Liver (tissue), 9 donors: ENCODE measurements around the gene RCN2. TPM values are rescaled to one million over a fixed set of nuclear protein-coding genes. Genes with fewer than 3 reads are reported as not detected.

ENCODE experiments used
- DNase-seq: peaks from one replicate; pipeline ENCODE4 v3.0.0-alpha.2; 2017; ENCODE audit warnings: low spot score
- H3K27ac ChIP-seq, 2 donors: one replicate each; pipeline ENCODE4 v1.7.0; 2013; ENCODE audit warnings: inconsistent platforms in 2 of 2, low read length in 2 of 2, control low read depth in 1 of 2, low read depth in 1 of 2, mild to moderate bottlenecking in 1 of 2
- H3K27me3 ChIP-seq, 4 donors: one replicate each; pipeline versions ENCODE4 v1.6.1 to v1.7.0; 2013; ENCODE audit warnings: low read length in 3 of 4, inconsistent platforms in 1 of 4, mild to moderate bottlenecking in 1 of 4, moderate library complexity in 1 of 4; ENCODE audit not compliant: control insufficient read depth in 4 of 4, insufficient read depth in 4 of 4
- H3K36me3 ChIP-seq, 4 donors: one replicate each; pipeline versions ENCODE4 v1.6.1 to v1.7.0; 2013; ENCODE audit warnings: low read length in 3 of 4, mild to moderate bottlenecking in 3 of 4, low read depth in 1 of 4, moderate library complexity in 1 of 4; ENCODE audit not compliant: control insufficient read depth in 4 of 4, insufficient read depth in 3 of 4
- H3K4me1 ChIP-seq, 4 donors: one replicate each; pipeline versions ENCODE4 v1.6.1 to v1.7.0; 2013; ENCODE audit warnings: low read length in 3 of 4, mild to moderate bottlenecking in 3 of 4, moderate library complexity in 1 of 4; ENCODE audit not compliant: control insufficient read depth in 4 of 4, insufficient read depth in 4 of 4
- H3K4me3 ChIP-seq, 3 donors: one replicate each; pipeline versions ENCODE4 v1.6.1 to v1.7.0; 2013; ENCODE audit warnings: low read length in 3 of 3, control low read depth in 1 of 3, low read depth in 1 of 3, mild to moderate bottlenecking in 1 of 3
- H3K9ac ChIP-seq, 2 donors: one replicate each; pipeline ENCODE4 v1.7.0; 2013; ENCODE audit warnings: low read length in 2 of 2, mild to moderate bottlenecking in 2 of 2, moderate library complexity in 2 of 2, control low read depth in 1 of 2, low read depth in 1 of 2
- H3K9me3 ChIP-seq, 4 donors: one replicate each; pipeline versions ENCODE4 v1.6.1 to v1.7.0; 2013; ENCODE audit warnings: low read length in 3 of 4; ENCODE audit not compliant: control insufficient read depth in 4 of 4
- ATF3 ChIP-seq: IDR thresholded peaks from 2 replicates; pipeline ENCODE4 v1.6.1; 2016; ENCODE audit warnings: antibody characterized with exemption
- CTCF ChIP-seq: fragments of 150-350 bp; IDR thresholded peaks from 2 replicates; pipeline ENCODE4 v1.5.1; 2017; ENCODE audit warnings: improper control_type of control experiment, low read depth, low read length; ENCODE audit not compliant: missing input control
- EGR1 ChIP-seq, 2 donors: IDR thresholded peaks; 2 replicates each; pipeline ENCODE4 v1.6.1; 2016 to 2018; ENCODE audit warnings: antibody characterized with exemption in 2 of 2, low read depth in 2 of 2
- FOXA1 ChIP-seq: IDR thresholded peaks from 2 replicates; pipeline ENCODE4 v1.6.1; 2016; ENCODE audit warnings: antibody characterized with exemption
- FOXA2 ChIP-seq: IDR thresholded peaks from 2 replicates; pipeline ENCODE4 v1.6.1; 2016; ENCODE audit warnings: antibody characterized with exemption
- GABPA ChIP-seq, 2 donors: IDR thresholded peaks in 1 of 2; conservative IDR thresholded peaks in 1 of 2; 2 replicates each; pipeline ENCODE4 v1.6.1; 2016; ENCODE audit warnings: antibody characterized with exemption in 2 of 2, mild to moderate bottlenecking in 1 of 2, moderate library complexity in 1 of 2
- HNF4A ChIP-seq, 2 donors: conservative IDR thresholded peaks; 2 replicates each; pipeline ENCODE4 v1.6.1; 2016; ENCODE audit warnings: antibody characterized with exemption in 2 of 2, mild to moderate bottlenecking in 2 of 2
- HNF4G ChIP-seq: IDR thresholded peaks from 2 replicates; pipeline ENCODE4 v1.6.1; 2016; ENCODE audit warnings: antibody characterized with exemption
- JUND ChIP-seq, 2 donors: IDR thresholded peaks; 2 replicates each; pipeline ENCODE4 v1.6.1; 2016; ENCODE audit warnings: antibody characterized with exemption in 2 of 2
- MAX ChIP-seq: IDR thresholded peaks from 2 replicates; pipeline ENCODE4 v1.6.1; 2016; ENCODE audit warnings: antibody characterized with exemption
- NR2F2 ChIP-seq: IDR thresholded peaks from 2 replicates; pipeline ENCODE4 v1.6.1; 2016; ENCODE audit warnings: antibody characterized with exemption
- RAD21 ChIP-seq, 2 donors: IDR thresholded peaks; 2 replicates each; pipeline ENCODE4 v1.6.1; 2016; ENCODE audit warnings: antibody characterized with exemption in 2 of 2, mild to moderate bottlenecking in 2 of 2
- REST ChIP-seq: IDR thresholded peaks from 2 replicates; pipeline ENCODE4 v1.6.1; 2016; ENCODE audit warnings: antibody characterized with exemption, mild to moderate bottlenecking
- RXRA ChIP-seq, 2 donors: IDR thresholded peaks; 2 replicates each; pipeline ENCODE4 v1.6.1; 2017 to 2018; ENCODE audit warnings: antibody characterized with exemption in 2 of 2, mild to moderate bottlenecking in 1 of 2
- SP1 ChIP-seq: IDR thresholded peaks from 2 replicates; pipeline ENCODE4 v1.6.1; 2018; ENCODE audit warnings: antibody characterized with exemption, mild to moderate bottlenecking
- TAF1 ChIP-seq: conservative IDR thresholded peaks from 2 replicates; pipeline ENCODE4 v1.6.1; 2016; ENCODE audit warnings: antibody characterized with exemption, mild to moderate bottlenecking
- YY1 ChIP-seq: IDR thresholded peaks from 2 replicates; pipeline ENCODE4 v1.6.1; 2016; ENCODE audit warnings: antibody characterized with exemption, mild to moderate bottlenecking
- ZBTB33 ChIP-seq: IDR thresholded peaks from 2 replicates; pipeline ENCODE4 v1.6.1; 2016; ENCODE audit warnings: antibody characterized with exemption
- WGBS: extraction: QIAGEN DNeasy Blood & Tissue Kit; methylation state at CpG from one replicate; pipeline ENCODE4 v1.1.7; 2013; 5-methylcytosine and 5-hydroxymethylcytosine counted together
- polyA plus RNA-seq, 2 donors: library from polyadenylated mRNA; stranded (reverse) in 1 of 2; unstranded in 1 of 2; fragments of 200-250 nt in 1 of 2; fragments of >200 nt in 1 of 2; fragmentation: Nextera tagmentation in 1 of 2; extraction: Ambion mirVana in 1 of 2; gene quantifications; one replicate each; pipeline versions ENCODE4 v1.2.1 to v1.2.3, GENCODE V29; 2013 to 2015
- total RNA-seq, 2 donors: library from RNA; depleted of rRNA; stranded (reverse); fragments of >200 nt; gene quantifications; one replicate each; pipeline ENCODE4 v1.2.3, GENCODE V29; 2014
- donor health status: healthy.
- donor health status: healthy.
- donor health status: healthy.
- donor health status: healthy.
- donor health status: healthy.

Gene RCN2
- total and polyA plus RNA-seq, 4 donors: 8.7 to 28.2 (median 15.1) TPM

- TF ChIP-seq ATF3: no peak
Measured at GRCh38 chr15:76947454-76947853, 15.9 kb downstream of the RCN2 start (continued).

GRCh38 chr15:76951220-76951619, 19.7 kb downstream of the RCN2 start:
- no peak for DNase-seq
- Histone ChIP-seq H3K4me1 (no peaks in the 10 kb centered on the region), H3K9ac (no peak overlapping the region), H3K36me3 (peaks cover 0 to 22% (median 9%) of the 10 kb centered on the region in 4 donors), H3K27me3 (no peaks in the 10 kb centered on the region), H3K9me3 (no peaks in the 10 kb centered on the region), H3K27ac (no peak overlapping the region), H3K4me3 (no peak overlapping the region)
- no peak for TF ChIP-seq FOXA1
- TF ChIP-seq RAD21 (IDR thresholded peaks at IDR 0.05): no peak
- no peak for TF ChIP-seq YY1
- no peak for TF ChIP-seq ATF3
- TF ChIP-seq CTCF: no peak
- TF ChIP-seq SP1: no peak
- TF ChIP-seq NR2F2: no peak
- TF ChIP-seq TAF1: no peak
- TF ChIP-seq RXRA (IDR thresholded peaks at IDR 0.05): no peak
- TF ChIP-seq MAX: no peak
- no peak for TF ChIP-seq HNF4A (conservative IDR thresholded peaks at IDR 0.05)
- no peak for TF ChIP-seq EGR1 (IDR thresholded peaks at IDR 0.05; ENCODE audit: low read depth in 2 of 2)
- no peak for TF ChIP-seq FOXA2
- no peak for TF ChIP-seq ZBTB33
- no peak for TF ChIP-seq GABPA (IDR thresholded peaks at IDR 0.05 in 1 of 2, conservative IDR thresholded peaks at IDR 0.05 in 1 of 2)
- TF ChIP-seq JUND (IDR thresholded peaks at IDR 0.05): no peak
- TF ChIP-seq HNF4G: no peak
- no peak for TF ChIP-seq REST
- 91% methylated on average over 1 of the region's 1 CpG for WGBS
